ENCODE measurements around the gene IGFBP5.

IGFBP5 gene

GRCh38 chr2:216663106-216663505 is 32.2 kb downstream of the IGFBP5 start:
- no peaks in the 10 kb centered on the region for H3K9me3 ChIP-seq (ENCODE audit: control insufficient read depth, insufficient read depth, low read length)
- H3K4me2 ChIP-seq (ENCODE audit: low read length): no peak overlapping the region
- H3K27ac ChIP-seq (ENCODE audit: low read depth, low read length): no peak overlapping the region
- TF ChIP-seq, protein P1, sequence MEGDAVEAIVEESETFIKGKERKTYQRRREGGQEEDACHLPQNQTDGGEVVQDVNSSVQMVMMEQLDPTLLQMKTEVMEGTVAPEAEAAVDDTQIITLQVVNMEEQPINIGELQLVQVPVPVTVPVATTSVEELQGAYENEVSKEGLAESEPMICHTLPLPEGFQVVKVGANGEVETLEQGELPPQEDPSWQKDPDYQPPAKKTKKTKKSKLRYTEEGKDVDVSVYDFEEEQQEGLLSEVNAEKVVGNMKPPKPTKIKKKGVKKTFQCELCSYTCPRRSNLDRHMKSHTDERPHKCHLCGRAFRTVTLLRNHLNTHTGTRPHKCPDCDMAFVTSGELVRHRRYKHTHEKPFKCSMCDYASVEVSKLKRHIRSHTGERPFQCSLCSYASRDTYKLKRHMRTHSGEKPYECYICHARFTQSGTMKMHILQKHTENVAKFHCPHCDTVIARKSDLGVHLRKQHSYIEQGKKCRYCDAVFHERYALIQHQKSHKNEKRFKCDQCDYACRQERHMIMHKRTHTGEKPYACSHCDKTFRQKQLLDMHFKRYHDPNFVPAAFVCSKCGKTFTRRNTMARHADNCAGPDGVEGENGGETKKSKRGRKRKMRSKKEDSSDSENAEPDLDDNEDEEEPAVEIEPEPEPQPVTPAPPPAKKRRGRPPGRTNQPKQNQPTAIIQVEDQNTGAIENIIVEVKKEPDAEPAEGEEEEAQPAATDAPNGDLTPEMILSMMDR (IDR thresholded peaks at IDR 0.05; ENCODE audit: low read depth, low read length, poor library complexity, severe bottlenecking): no peak
- no peak for TF ChIP-seq EZH2phosphoT487 (IDR thresholded peaks at IDR 0.05; ENCODE audit: borderline replicate concordance, low read length)
- H4K20me1 ChIP-seq (ENCODE audit: control insufficient read depth, insufficient read depth, low read depth, low read length): no peaks in the 10 kb centered on the region
- H3K36me3 ChIP-seq (ENCODE audit: control insufficient read depth, low read length): no peaks in the 10 kb centered on the region
- no peak overlapping the region for H3K4me3 ChIP-seq (ENCODE audit: low read length)
- H3K27me3 ChIP-seq (ENCODE audit: control insufficient read depth, low read length): 0 out of 2 replicates have a peak, but pooled peaks cover 3% of the 10 kb centered on the region
- no peaks in the 10 kb centered on the region for H3K9me2 ChIP-seq (replicated peaks; ENCODE audit: control insufficient read depth, low read length)
- H3K4me1 ChIP-seq (ENCODE audit: control insufficient read depth, low read length): peaks cover 21% of the 10 kb centered on the region
- H3F3A ChIP-seq (ENCODE audit: control insufficient read depth, insufficient read depth): no peaks in the 10 kb centered on the region
- H3K79me2 ChIP-seq (ENCODE audit: control insufficient read depth, low read length): no peaks in the 10 kb centered on the region

- Histone ChIP-seq H3F3A (ENCODE audit: control insufficient read depth, insufficient read depth) (no peaks in the 10 kb centered on the region), H3K36me3 (ENCODE audit: control insufficient read depth, low read length) (no peaks in the 10 kb centered on the region)
- TF ChIP-seq, protein P1 (IDR thresholded peaks at IDR 0.05; ENCODE audit: low read depth, low read length, poor library complexity, severe bottlenecking): peak; percentile 43
- TF ChIP-seq EZH2phosphoT487 (IDR thresholded peaks at IDR 0.05; ENCODE audit: borderline replicate concordance, low read length): no peak
These were observed 33.5 kb downstream of the IGFBP5 start for GRCh38 chr2:216661639-216662375.

GRCh38 chr2:216661051-216661450 is 34.3 kb downstream of the IGFBP5 start:
- Histone ChIP-seq H3K4me1 (ENCODE audit: control insufficient read depth, low read length) (peaks cover 18% of the 10 kb centered on the region), H3F3A (ENCODE audit: control insufficient read depth, insufficient read depth) (no peaks in the 10 kb centered on the region), H3K27ac (ENCODE audit: low read depth, low read length) (no peak overlapping the region), H3K9me3 (ENCODE audit: control insufficient read depth, insufficient read depth, low read length) (no peaks in the 10 kb centered on the region), H3K79me2 (ENCODE audit: control insufficient read depth, low read length) (no peaks in the 10 kb centered on the region), H3K4me2 (ENCODE audit: low read length) (no peak overlapping the region), H4K20me1 (ENCODE audit: control insufficient read depth, insufficient read depth, low read depth, low read length) (no peaks in the 10 kb centered on the region), H3K27me3 (ENCODE audit: control insufficient read depth, low read length) (peaks cover 6% of the 10 kb centered on the region; the same call in 1 of the 2 replicates), H3K4me3 (ENCODE audit: low read length) (no peak overlapping the region), H3K9me2 (replicated peaks; ENCODE audit: control insufficient read depth, low read length) (no peaks in the 10 kb centered on the region), H3K36me3 (ENCODE audit: control insufficient read depth, low read length) (no peaks in the 10 kb centered on the region)
- TF ChIP-seq, protein P1 (IDR thresholded peaks at IDR 0.05; ENCODE audit: low read depth, low read length, poor library complexity, severe bottlenecking): no peak
- no peak for TF ChIP-seq EZH2phosphoT487 (IDR thresholded peaks at IDR 0.05; ENCODE audit: borderline replicate concordance, low read length)

More at GRCh38 chr2:216661639-216662375, 33.5 kb downstream of the IGFBP5 start:
- H4K20me1 ChIP-seq (ENCODE audit: control insufficient read depth, insufficient read depth, low read depth, low read length): no peaks in the 10 kb centered on the region
- peaks cover 3% of the 10 kb centered on the region; the same call in 1 of the 2 replicates for H3K27me3 ChIP-seq (ENCODE audit: control insufficient read depth, low read length)
- no peaks in the 10 kb centered on the region for H3K79me2 ChIP-seq (ENCODE audit: control insufficient read depth, low read length)
- no peaks in the 10 kb centered on the region for H3K9me2 ChIP-seq (replicated peaks; ENCODE audit: control insufficient read depth, low read length)
- H3K27ac ChIP-seq (ENCODE audit: low read depth, low read length): no peak overlapping the region
- H3K4me2 ChIP-seq (ENCODE audit: low read length): no peak overlapping the region
- H3K4me3 ChIP-seq (ENCODE audit: low read length): no peak overlapping the region
- peaks cover 21% of the 10 kb centered on the region for H3K4me1 ChIP-seq (ENCODE audit: control insufficient read depth, low read length)
- H3K9me3 ChIP-seq (ENCODE audit: control insufficient read depth, insufficient read depth, low read length): no peaks in the 10 kb centered on the region

Measured in DOHH2 (cell line).